Measurements from ENCODE around the gene RNF13. TPM values are rescaled to one million over a fixed set of nuclear protein-coding genes. Genes with fewer than 3 reads are reported as not detected.
"Not testable (repeated sequence)": the region's sequence is repeated elsewhere in the genome, so short reads cannot be mapped to it uniquely, and the experiment has no call there.

The RNF13 gene
- total RNA-seq, 2 donors from 2014 or later, result 21.3 to 32.7 TPM

- Mint-ChIP-seq H3K4me3 (no peak overlapping the region), H3K9me3 (peaks cover 86% of the 10 kb centered on the region), H3K4me1 (no peaks in the 10 kb centered on the region), H3K27ac (no peak overlapping the region), H3K27me3 (ENCODE audit: insufficient read depth) (no peaks in the 10 kb centered on the region), H3K36me3 (ENCODE audit: low read depth) (peaks cover 59% of the 10 kb centered on the region)
- no peaks in the 10 kb centered on the region for H3K36me3 ChIP-seq (ENCODE audit: control insufficient read depth, insufficient read depth, low read length)
- H3K4me1 ChIP-seq (ENCODE audit: control insufficient read depth, insufficient read depth, low read length), result no peaks in the 10 kb centered on the region
- H3K27me3 ChIP-seq (ENCODE audit: control insufficient read depth, insufficient read depth, low read length, poor library complexity, severe bottlenecking), result no peaks in the 10 kb centered on the region
- H3K9ac ChIP-seq (ENCODE audit: extremely low read depth, low read length, poor library complexity, severe bottlenecking), result no peak overlapping the region
- H3K4me3 ChIP-seq (ENCODE audit: low read length), result peak overlapping the region; percentile 54
- no peak overlapping the region for H3K27ac ChIP-seq (ENCODE audit: low read depth, low read length)
- peaks cover 86% of the 10 kb centered on the region for H3K9me3 ChIP-seq (ENCODE audit: control insufficient read depth, low read length)
- 79 to 100% methylated on average over 1 to 2 of the region's 2 CpGs for WGBS, 2 experiments (ENCODE audit: insufficient coverage in 1 of 2, insufficient read length in 1 of 2)
- TF ChIP-seq CTCF (conservative IDR thresholded peaks at IDR 0.05), result no peak
- no peak for DNase-seq
These were observed 20.2 kb downstream of the RNF13 start for GRCh38 chr3:149833241-149833640.

DNA sequence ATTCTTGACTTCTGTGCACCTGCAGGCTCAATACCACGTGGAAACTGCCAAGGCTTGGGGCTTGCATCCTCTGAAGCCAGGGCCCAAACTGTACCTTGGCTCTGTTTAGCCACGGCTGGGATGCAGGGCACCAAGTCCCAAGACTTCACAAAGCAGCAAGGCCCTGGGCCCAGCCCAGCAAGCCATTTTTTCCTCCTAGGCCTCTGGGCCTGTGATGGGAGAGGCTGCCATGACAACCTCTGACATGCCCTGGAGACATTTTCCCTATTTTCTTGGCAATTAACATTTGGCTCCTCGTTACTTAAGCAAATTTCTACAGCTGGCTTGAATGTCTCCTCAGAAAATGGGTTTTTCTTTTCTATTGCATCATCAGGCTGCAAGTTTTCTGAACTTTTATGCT, 25.5 kb downstream of the RNF13 start:
- not testable (repeated sequence) for H3K27ac ChIP-seq (ENCODE audit: low read depth, low read length); H3K27me3 Mint-ChIP-seq (ENCODE audit: insufficient read depth); H3K27ac Mint-ChIP-seq; H3K4me3 ChIP-seq (ENCODE audit: low read length); H3K4me1 ChIP-seq (ENCODE audit: control insufficient read depth, insufficient read depth, low read length); H3K9ac ChIP-seq (ENCODE audit: extremely low read depth, low read length, poor library complexity, severe bottlenecking); H3K4me1 Mint-ChIP-seq; H3K36me3 ChIP-seq (ENCODE audit: control insufficient read depth, insufficient read depth, low read length); H3K27me3 ChIP-seq (ENCODE audit: control insufficient read depth, insufficient read depth, low read length, poor library complexity, severe bottlenecking); DNase-seq; H3K4me3 Mint-ChIP-seq
- whole genome bisulfite sequencing, 2 experiments (ENCODE audit: insufficient coverage in 1 of 2, insufficient read length in 1 of 2), result 87 to 100% methylated on average over 2 of the region's 3 CpGs
- Mint-ChIP-seq H3K36me3 (ENCODE audit: low read depth) (peaks cover 38% of the 10 kb centered on the region), H3K9me3 (peaks cover 52% of the 10 kb centered on the region)
- peaks cover 44% of the 10 kb centered on the region for H3K9me3 ChIP-seq (ENCODE audit: control insufficient read depth, low read length)

- H3K9ac ChIP-seq (ENCODE audit: extremely low read depth, low read length, poor library complexity, severe bottlenecking), result not testable (repeated sequence)
These were observed 26.5 kb downstream of the RNF13 start for GRCh38 chr3:149839469-149839868.

DNA sequence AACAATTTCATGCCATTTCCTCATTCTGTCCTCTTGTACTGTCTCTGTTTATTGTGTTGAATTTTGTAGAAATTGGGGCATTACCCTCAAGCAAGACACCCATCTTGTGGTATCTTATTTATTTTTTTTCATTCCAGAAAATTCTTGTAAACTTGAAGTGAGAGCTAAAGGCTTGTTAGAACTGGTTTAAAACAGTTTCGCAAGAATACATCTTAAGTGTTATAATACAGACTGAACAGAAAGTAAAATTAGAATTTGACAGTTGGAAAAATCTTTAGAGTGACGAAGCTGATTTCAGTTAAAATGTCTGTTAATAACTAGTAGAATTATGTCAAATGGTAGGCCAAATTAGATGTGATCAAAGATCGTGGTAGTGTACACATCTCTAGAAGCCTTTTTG, 26.9 kb downstream of the RNF13 start:
- H3K36me3 ChIP-seq (ENCODE audit: control insufficient read depth, insufficient read depth, low read length), result no peaks in the 10 kb centered on the region
- H3K27ac ChIP-seq (ENCODE audit: low read depth, low read length), result no peak overlapping the region
- peaks cover 29% of the 10 kb centered on the region for H3K36me3 Mint-ChIP-seq (ENCODE audit: low read depth)
- no peak overlapping the region for H3K9ac ChIP-seq (ENCODE audit: extremely low read depth, low read length, poor library complexity, severe bottlenecking)
- H3K4me1 ChIP-seq (ENCODE audit: control insufficient read depth, insufficient read depth, low read length), result no peaks in the 10 kb centered on the region
- peaks cover 39% of the 10 kb centered on the region for H3K9me3 Mint-ChIP-seq
- no peak overlapping the region for H3K4me3 Mint-ChIP-seq
- H3K27ac Mint-ChIP-seq, result no peak overlapping the region
- no peaks in the 10 kb centered on the region for H3K4me1 Mint-ChIP-seq
- no peaks in the 10 kb centered on the region for H3K27me3 ChIP-seq (ENCODE audit: control insufficient read depth, insufficient read depth, low read length, poor library complexity, severe bottlenecking)
- no peaks in the 10 kb centered on the region for H3K27me3 Mint-ChIP-seq (ENCODE audit: insufficient read depth)
- peaks cover 30% of the 10 kb centered on the region for H3K9me3 ChIP-seq (ENCODE audit: control insufficient read depth, low read length)
- 74 to 81% methylated on average over 2 to 3 of the region's 3 CpGs for WGBS, 2 experiments (ENCODE audit: insufficient coverage in 1 of 2, insufficient read length in 1 of 2)
- DNase-seq, result no peak
- TF ChIP-seq CTCF (conservative IDR thresholded peaks at IDR 0.05), result no peak
- H3K4me3 ChIP-seq (ENCODE audit: low read length), result no peak overlapping the region

More at GRCh38 chr3:149839469-149839868, 26.5 kb downstream of the RNF13 start:
- H3K4me3 ChIP-seq (ENCODE audit: low read length); H3K27ac Mint-ChIP-seq; H3K27me3 Mint-ChIP-seq (ENCODE audit: insufficient read depth); H3K36me3 ChIP-seq (ENCODE audit: control insufficient read depth, insufficient read depth, low read length); H3K27ac ChIP-seq (ENCODE audit: low read depth, low read length); H3K27me3 ChIP-seq (ENCODE audit: control insufficient read depth, insufficient read depth, low read length, poor library complexity, severe bottlenecking); DNase-seq; H3K4me3 Mint-ChIP-seq; H3K4me1 ChIP-seq (ENCODE audit: control insufficient read depth, insufficient read depth, low read length); H3K4me1 Mint-ChIP-seq: not testable (repeated sequence)
- 75 to 100% methylated on average over 1 to 3 of the region's 3 CpGs for WGBS, 2 experiments (ENCODE audit: insufficient coverage in 1 of 2, insufficient read length in 1 of 2)
- Mint-ChIP-seq H3K36me3 (ENCODE audit: low read depth) (peaks cover 33% of the 10 kb centered on the region), H3K9me3 (peaks cover 44% of the 10 kb centered on the region)
- H3K9me3 ChIP-seq (ENCODE audit: control insufficient read depth, low read length), result peaks cover 34% of the 10 kb centered on the region
